Left forelimb (tissue), 1 donor: ENCODE measurements around the gene UBE3B.
"Not testable (repeated sequence)": the region's sequence is repeated elsewhere in the genome, so short reads cannot be mapped to it uniquely, and the experiment has no call there.

Source experiments
- DNase-seq: peaks from one replicate; pipeline ENCODE4 v3.0.0-alpha.2; 2018; ENCODE audit warnings: low spot score

The UBE3B gene

GRCh38 chr12:109450980-109451379 is 26.5 kb upstream of the UBE3B start:
- DNase-seq: no peak

DNA sequence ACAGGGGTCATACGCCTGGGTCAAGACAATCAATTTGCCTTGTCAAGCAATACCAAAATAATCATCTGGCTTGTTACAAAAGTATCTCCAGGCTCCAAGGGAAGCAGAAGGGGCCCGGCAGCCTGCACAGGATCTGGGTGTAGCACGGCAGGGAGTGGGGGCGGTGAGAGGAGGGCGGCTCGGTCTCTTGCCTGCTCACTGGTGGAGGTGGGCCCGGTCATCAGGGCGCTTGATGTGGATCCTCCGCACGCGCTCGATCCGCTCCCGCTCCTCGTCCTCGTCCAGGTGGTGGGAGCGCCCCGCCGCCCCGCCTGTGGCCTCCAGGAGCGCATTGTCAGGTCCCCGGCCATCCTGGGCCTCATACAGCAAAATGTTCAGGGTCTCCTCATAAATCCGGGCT is 26.0 kb upstream of the UBE3B start:
- DNase-seq: no peak

DNA sequence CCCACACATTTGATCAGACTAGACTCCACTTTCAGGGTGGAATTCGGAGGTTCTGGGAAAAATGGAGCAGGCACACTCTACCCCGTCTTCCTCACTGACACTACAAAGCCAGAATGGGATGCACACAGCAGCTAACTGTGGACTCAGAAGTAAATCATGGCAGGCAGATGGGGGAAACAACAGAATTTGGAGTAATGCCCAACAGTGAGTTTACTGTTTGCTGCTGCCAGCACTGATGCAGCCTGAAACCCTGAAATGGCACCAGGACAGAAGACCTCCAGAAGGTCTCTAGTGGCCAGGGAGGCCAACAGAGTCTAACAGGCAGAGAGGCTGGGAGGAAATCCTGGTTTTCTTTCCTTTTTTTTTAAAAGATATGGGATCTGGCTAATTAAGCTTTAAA is 24.9 kb upstream of the UBE3B start:
- no peak for DNase-seq

GRCh38 chr12:109455706-109456105 is 21.7 kb upstream of the UBE3B start:
- DNase-seq: no peak

GRCh38 chr12:109458086-109458485 is 19.3 kb upstream of the UBE3B start:
- no peak for DNase-seq

DNA sequence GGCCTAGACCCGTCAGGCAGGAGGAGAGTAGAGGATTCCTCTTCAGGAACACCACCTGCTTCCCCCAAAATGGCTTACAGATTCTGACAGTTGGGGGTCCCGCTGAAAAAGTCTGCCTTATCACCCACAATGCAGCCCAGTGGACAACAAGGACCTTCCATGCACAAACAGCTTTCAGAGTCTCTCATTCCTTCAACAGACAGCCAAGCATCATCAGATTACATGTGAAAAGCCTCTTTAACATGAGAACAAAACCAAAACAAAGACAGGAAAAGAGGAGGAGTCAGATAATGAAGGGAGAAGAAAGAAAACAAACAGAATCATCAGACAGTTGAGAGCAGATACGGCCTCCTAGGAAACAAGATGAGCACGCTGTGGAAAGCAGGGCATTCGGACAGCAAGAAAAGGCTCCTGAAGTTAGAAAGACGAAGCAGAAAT is 18.6 kb upstream of the UBE3B start:
- DNase-seq: no peak

GRCh38 chr12:109459247-109459646 is 18.2 kb upstream of the UBE3B start:
- DNase-seq: no peak

DNA sequence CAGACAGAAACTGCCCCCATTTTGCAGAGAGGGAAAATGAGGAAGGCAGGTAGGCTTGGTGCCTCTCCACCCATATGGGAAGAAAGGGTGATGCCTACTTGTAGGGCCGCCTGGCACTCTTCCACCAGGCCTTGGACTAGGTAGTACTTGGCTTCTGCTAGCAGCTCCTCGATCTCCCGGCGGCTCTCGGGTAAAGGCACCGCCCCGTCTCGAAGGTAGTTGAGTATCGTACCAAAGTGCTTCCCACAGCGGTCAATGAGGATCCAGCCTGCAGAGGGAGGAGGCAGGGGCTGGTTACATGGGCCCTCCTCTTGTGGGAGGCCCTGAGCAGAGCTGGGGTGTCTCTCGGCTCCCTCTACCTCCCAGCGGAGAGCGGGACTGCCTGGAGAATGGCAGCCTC is 16.9 kb upstream of the UBE3B start:
- no peak for DNase-seq

DNA sequence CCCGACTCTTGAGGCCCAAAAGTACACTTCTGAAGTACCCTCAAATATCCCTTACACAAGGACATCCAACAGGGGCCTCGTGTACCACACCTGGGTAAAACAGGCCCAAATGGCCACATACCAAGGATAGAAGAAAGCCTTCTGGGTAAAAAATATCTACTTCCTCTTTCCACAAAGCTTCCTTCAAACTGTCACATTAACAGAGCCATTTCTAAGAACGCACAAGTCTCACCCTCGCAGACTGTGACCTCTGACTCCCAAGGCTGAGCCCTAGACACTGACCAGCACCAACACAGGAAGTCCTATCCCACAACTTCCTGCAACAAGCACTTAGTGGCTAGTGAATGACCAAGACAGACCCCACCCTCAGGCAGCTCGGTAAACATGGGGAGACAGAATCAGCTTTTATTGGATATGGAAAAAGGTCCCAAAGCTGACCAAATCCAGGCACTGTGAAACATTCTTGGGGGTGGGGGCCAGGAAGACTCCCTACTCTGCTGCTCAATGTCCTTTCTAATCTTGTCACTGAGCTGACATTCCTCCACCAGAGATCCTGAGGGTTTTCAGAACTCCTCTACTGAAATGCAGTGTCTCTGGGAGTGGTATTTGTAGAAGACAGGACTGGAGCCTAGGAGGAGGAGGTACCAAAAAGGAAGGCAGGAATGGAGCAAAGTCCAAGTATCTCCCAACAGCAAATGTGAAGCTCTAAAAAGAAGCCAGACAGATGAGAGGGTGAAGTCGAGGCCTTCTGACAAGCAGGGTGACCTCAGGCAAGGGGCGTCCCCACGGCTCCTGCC is 16.2 kb upstream of the UBE3B start:
- DNase-seq: no peak

GRCh38 chr12:109461846-109462756 is 15.3 kb upstream of the UBE3B start:
- no peak for DNase-seq

DNA sequence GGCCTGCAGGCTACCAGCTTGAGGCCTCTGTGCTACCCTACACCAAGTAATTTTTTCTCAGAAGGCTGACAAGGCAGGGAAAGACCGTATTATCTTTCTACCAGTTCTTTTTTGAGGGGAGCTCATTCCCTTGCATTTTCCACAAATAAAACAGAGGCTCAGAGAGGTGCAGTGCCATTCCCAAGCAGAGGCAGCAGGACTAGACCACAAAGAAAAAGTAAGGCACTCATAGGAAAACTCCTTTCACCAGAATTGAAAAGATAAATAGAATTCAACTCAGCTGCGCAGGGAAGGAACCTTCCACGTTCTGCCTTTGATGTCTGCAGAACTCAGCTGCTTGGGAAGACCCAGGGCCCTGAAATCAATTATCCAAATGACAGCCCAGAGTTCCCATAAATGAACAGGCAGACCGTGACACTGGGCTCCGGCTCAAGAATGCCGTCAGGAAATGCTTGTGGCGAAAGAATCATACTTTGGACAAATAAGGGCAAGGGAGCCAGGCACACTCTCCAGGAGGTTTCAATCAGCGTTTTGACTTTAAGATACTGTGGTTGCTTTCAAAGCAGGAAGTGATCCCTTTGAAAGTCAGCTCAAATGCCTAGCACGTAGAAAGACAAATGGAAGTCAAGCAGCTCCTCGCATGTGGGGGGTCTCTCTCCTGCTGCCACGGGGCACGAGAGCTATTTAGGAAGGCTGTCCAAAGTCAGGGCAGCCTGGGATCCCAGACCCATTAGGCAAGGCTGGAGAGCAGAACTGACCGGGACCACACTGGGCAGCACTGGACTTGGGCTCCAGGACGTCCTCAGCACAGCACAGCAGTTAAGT is 14.4 kb upstream of the UBE3B start:
- DNase-seq: peak; percentile 80

DNA sequence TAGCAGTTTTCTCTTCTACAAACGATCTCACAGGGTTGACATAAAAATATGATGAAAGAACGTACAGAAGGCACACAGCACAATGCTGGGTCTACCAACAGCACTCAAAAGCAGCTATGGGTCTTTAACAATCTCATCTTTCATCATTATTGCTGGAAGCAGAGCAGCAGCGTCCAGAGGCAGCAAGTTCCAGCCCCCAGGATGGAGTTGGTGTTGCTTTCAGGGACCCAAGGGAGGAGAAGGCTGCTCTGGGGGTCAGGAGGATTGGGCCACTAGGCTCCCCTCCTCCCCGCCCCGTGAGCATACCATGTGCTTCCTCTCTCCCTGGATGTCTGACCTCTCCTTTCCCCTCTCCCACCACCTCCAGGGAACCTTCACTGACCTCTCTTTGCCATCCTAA is 13.7 kb upstream of the UBE3B start:
- DNase-seq: no peak

DNA sequence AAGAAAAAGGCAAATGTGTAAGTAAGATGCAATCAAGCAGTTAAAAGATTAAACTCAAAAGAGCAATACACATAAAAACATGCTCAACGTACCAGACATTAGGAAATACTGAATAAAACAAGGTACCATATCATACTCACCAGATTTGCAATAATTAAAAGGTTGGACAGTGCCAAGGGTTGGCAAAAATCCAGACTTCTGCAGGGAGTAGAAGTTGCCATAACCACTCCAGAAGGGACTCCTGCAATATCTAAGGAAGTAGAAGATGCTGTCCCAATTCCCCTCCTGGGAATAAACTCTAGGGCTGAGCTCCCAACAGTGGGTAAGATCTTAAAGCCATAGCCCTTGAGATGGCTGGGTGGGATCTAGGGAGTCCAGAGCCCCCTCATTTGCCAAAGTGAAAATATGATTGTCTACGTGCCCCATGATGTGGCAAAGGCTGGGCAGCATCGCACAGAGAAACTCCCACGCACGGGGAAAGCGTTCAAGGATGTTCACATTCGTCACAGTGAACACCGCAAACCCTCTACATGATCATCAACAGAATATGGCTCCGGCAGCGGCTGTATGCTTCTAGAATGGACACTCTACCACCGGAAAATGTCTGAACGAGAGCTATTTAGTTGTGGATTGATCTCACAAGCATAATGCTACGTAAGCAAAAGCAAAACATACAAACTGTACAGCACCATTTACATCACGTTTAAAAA is 12.6 kb upstream of the UBE3B start:
- DNase-seq: no peak

- DNase-seq: no peak
These were observed 11.1 kb upstream of the UBE3B start for GRCh38 chr12:109466305-109466704.

DNA sequence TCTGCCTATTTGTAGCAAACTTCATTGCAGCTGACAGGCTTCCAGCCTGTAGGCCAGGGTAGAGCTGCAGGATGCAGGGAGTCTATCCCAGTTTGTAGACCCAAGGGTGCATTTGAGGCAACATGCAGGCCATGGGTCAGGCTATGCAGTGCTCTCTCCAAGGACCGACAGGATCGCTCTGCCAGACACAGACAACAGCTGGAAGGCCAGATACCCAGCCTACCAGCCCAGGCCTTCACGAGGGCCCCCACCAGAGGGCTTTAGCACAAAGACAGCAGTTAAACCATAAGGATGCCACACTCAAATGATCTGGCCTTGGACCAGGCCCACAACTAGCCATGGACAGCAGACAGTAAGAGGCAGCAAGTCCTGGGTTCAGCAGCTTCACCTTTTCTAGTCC is 10.6 kb upstream of the UBE3B start:
- DNase-seq: no peak

- DNase-seq: no peak
These were observed 9.3 kb upstream of the UBE3B start for GRCh38 chr12:109467978-109468676.

DNA sequence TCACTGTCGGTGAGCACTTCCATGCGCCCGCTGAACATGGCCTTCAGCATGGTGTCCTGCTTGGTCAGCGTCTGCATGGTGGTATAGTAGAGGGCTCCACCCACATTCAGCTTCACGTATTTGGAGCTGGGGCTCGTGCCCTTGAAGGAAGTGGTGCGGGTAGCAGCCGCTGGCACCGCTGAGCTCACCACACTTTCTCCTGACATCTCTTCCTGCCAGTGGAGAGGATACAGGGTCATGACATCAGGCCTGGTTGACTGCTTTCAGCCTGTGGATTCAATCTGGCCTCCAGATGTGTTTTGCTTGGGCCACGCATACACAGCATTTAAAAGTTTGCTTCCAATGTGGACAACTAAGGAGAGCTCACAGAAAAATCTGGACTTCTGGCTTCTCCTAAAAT is 7.9 kb upstream of the UBE3B start:
- DNase-seq: no peak

GRCh38 chr12:109473006-109473405 is 4.4 kb upstream of the UBE3B start:
- no peak for DNase-seq

DNA sequence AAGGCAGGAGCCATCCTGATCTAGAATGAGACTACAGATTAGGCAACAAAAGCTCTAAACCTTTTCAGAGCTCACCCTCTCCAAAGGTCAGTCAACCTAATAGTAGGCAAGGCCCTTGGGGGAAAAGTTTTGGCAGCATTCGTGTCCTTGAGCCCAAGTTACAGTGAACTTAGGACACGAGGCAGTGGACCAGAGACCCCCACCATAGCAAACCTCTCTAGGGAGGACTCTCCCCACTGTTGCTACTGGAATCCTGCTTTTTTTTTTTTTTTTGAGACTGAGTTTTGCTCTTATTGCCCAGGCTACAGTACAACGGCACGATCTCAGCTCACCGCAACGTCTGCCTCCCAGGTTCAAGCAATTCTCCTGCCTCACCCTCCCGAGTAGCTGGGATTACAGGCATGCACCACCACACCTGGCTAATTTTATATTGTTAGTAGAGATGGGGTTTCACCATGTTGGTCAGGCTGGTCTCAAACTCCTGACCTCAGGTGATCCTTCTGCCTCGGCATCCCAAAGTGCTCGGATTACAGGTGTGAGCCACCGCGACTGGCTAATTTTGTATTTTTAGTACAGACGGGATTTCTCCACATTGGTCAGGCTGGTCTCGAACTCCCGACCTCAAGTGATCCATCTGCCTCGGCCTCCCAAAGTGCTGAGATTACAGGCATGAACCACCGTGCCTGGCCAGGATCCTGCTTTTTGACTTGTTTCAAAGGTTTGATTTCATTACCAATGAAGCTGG is 3.7 kb upstream of the UBE3B start:
- not testable (repeated sequence) for DNase-seq

DNA sequence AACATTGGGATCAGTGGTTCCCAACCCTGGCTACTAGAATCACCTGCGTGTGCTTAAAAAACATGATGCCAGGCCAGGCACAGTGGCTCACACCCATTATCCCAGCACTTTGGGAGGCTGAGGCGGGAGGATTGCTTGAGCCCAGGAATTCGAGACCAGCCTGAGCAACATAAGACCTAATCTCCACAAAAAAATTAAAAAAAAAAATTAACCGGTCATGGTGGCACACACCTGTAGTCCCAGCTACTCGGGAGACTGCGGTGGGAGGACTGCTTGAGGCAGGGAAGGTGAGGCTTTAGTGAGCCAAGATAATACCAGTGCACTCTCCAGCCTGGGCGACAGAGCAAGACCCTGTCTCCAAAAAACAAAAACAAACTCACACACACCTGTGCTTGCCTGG is 2.3 kb upstream of the UBE3B start:
- no peak for DNase-seq
